Stimulated activated CD8-positive, alpha-beta memory T cell treated with anti-CD3 and anti-CD28 coated beads, Interleukin-15, amount 100 ng/mL, for 48 hours (primary cell): Measurements from ENCODE around the gene OSBPL5.
"Not testable (repeated sequence)": the region's sequence is repeated elsewhere in the genome, so short reads cannot be mapped to it uniquely, and the experiment has no call there.

Source experiments
- DNase-seq, 2 donors: peaks; one replicate each; pipeline ENCODE4 v3.0.0-alpha.2; 2020; ENCODE audit warnings: low read depth in 2 of 2

The OSBPL5 gene

DNA sequence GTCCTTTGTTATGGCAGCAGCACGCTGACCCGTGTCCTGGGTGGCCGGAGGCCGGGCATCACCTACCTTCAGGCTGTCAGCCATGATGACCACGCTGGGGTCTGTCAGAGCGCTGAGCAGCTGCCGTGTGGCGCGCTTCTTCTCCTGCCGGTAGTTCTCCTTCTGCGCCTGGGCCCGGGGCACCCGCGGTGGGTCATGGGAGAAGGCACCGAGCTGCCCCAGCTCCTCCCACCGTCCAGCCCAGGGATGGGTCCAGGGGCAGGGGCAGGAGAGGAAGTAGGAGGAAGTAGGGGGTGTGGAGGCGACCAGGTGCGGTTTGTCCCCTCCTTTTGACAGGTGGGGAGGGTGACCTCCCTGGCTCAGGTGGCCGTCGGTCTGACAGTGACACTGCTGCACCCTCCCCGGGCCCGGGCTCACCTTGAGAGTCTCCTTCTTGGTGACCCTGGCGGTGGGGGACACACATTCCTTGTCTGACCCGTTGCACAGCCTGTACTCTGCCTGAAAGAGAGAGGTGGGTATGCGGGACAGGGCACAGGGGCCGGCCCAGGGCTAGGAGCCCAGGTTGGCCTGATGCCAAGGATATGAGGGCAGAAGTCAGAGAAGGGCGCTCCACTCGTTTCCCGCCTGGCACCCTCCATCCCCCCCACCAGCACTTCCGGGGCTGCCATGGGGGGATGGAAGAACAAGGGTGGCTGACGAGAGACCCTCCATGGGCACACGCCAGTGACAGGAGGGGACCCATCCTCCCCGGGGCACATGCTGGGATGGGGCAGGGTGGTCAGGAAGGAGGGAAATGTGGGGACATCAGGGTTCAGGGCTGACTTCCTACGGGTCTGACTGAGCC, 43.0 kb downstream of the OSBPL5 start:
- no peak for DNase-seq

DNA sequence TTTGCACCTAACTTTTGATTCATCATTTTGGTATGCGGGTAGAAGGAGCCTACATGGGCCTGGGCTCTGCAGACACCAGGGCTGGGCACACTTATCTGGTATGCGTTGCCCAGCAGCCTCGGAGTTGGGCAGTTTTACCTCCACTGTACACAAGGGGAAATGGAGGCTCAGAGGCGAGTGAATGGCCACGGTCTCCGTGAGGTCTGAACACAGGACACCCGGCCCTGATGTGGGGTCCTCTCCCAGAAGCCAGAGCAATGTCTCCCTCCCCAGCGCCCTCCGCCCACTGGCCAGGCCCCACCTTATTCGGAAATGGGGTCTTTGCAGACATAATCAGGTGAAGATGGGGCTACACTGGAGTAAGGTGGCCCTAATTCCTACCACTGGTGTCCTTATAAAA, 43.7 kb downstream of the OSBPL5 start:
- DNase-seq: no peak

DNA sequence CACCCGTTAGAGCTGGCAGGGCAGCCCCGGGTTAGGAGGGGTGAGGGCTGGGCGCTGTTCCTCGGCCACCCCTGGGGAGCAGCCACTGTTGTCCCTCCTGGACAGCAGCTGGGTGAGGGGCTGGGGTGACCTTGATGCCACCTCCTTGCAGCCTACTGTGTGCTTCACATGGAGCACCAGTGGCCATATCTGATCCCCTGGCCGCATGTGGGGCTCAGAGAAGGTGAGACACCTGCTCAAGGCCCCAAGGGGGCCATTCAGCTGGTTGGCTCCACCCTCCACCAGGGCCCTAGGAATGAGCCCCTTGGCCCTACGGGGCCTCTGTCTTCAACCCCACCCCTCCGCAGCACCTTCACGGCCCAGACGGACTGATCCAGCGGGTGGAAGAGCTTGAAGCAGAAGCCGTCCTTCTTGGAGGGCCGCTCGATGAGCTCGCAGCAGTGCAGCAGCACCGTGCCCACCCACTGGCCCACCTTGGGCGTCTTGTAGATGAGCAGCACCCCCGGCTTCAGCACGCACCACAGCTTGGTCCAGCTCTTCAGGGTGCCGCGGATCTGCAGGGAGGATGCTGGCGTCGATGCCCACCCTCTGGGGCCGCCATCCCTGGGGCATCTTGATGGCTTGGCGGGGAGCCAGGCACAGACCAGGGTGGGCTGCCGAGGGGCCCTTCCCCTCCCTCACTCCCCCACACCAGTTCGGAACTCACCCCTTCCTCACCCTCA, 44.9 kb downstream of the OSBPL5 start:
- DNase-seq: no peak

- DNase-seq: no peak
Observed at GRCh38 chr11:3119141-3119821, 45.8 kb downstream of the OSBPL5 start.

DNA sequence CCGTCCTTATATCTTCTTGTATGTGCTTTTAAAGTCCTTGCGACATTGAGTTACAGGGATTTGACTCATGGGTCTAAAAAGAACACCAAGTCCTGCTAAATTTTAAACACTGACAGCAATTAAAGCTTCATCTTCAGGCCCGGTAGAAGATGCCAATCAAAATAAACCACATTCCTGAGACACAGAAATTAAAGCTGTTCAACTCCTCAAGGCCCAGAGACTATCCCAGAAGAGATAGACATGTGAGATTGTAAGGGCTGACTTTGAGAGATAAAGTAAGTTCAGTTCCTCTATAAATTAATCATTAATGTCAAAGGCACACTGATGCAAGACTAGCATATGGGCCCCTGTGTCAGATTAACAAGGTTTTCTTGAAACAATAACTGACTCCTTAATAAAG, 49.8 kb downstream of the OSBPL5 start:
- no peak for DNase-seq

DNA sequence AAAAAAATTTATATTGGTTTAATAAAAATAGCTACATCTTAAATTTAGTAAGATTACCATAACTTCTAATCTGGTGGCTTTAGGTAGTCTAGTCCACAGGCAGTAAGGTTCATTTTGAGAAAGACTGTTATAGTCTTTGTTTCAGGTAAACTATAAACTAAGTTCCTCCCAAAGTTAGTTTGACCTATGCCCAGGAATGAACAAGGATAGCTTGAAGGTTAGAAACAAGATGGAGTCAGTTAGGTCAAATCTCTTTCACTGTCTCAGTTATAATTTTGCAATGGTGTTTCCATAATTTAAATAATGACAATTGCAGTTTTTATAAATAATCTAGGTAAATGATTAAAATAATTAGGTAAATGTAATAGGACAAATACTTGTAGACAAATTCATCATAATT, 51.4 kb downstream of the OSBPL5 start:
- DNase-seq: not testable (repeated sequence)

GRCh38 chr11:3111919-3112690, 53.0 kb downstream of the OSBPL5 start:
- DNase-seq: no peak

- no peak for DNase-seq
Observed at GRCh38 chr11:3111466-3111865, 53.6 kb downstream of the OSBPL5 start.

DNA sequence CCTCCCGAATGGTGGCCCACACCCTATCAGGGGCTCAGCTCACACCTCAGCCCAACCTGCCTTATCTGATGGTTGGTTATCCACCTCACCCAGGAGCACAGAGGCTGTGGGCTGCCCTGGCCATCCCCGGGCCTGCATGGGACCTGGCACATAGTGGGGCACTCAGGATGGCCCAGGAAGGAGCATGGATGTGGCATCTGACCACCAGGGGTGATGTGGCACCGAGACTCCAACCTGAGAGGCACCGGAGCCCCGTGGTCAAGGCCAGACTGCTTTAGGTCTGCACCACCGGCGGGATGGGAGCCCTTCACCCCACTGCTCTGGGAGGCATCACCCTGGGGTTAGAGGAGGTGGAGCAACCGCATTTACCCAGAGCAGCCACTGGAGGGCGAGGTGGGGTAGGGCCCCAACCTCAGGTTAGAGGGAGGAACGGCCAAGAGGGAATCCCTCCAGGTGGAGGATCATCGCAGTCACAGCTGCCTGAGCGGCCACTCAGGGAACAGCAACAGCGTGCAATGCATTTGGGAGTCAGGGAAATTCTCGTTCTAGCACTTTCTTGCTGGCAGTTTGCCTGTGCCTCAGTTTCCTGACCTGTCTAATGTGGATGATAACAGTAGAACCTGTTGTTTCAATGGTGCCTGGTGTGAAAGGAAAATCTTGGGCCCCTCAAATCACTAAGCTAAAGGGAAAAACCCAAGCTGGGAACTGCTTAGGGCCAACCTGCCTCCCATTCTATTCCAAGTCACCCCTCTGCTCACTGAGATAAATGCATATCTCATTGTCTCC, 55.0 kb downstream of the OSBPL5 start:
- DNase-seq: peak; percentile 28 to 29

DNA sequence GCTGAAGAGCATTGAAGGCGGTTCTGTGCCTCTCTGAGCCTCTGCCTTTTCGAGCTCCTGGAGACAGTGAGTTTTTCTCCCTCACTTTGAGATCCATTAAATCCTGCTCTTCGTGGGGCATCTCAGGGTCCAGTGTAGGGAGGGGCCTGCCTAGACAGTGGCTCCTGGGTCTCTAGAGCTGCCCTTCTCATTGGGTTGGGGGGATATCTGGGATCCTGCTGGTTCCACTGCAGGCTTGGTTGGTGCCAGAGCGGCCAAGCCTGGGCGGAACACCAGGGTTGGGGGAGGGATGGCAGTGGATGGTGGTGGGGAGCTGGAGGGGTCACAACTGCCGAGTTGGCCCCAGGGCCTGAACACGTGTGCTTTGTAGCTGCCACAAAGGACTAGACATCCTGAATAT, 55.7 kb downstream of the OSBPL5 start:
- no peak for DNase-seq

- no peak for DNase-seq
Observed at GRCh38 chr11:3108183-3108721, 56.9 kb downstream of the OSBPL5 start.

DNA sequence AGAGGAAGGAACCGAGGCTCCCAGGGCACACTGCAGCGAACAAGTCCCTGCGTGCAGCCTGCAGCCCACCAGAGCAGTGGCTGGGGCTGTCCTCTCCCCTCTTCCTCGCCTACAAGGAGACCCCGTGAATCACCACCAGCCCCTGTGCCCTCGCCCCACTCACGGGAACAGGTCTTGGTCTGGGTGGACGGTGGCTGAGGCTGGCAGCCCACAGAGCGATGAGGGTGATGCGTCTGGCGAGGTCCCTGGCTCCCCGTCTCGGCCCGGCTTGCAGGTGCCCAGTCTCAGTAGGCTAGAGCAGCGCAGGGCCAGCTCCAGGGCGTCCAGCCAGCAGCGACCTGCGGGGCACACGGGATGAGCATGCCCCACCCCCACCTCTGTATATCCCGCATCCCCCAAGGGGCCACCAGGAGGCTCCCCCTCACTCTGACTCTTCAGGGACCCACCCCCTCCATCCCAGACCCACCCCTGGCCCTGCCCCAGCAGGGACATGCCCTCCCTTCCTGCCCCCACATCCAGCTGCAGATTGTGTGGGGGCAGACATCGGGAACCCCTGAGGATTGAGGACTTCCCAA, 57.4 kb downstream of the OSBPL5 start:
- no peak for DNase-seq

DNA sequence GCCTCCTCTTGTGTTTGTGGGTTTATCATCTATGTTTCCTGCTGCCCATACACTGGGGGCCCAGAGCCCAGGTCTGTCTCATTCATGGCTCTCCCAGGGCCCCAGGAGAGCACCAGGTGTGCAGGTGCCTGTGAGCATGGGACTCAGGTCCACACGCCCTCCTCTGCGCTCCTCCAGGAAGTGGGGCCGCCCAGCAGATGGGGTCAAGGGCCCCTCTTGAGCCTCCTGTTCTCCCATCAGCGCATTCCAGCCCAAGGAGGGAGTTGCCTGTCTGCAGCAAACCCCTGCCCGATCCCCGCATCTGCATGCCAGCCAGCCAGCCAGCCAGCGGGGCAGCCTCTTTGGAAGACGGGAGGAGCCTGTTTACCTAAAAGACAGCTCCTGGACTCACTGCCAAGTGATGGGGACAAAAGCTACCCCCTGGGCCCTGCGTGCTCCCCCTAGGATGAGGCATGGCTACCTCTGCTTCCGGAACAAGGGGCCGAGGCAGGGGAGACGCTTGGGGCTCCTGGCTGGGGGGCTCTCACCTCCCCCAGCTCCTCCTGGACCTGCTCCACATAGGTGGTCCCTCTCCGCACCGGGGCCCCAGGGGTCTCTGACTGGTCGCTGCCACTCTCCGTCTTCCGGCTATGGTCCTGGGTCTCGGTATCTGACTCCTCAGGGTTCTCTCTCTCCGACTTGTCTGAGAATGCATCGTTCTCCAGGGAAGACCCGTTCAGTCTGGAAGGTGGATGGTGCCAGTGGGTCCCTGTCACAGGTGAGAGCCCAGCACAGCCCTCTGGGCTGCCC, 58.2 kb downstream of the OSBPL5 start:
- no peak for DNase-seq

GRCh38 chr11:3105791-3106735, 59.0 kb downstream of the OSBPL5 start:
- no peak for DNase-seq

DNA sequence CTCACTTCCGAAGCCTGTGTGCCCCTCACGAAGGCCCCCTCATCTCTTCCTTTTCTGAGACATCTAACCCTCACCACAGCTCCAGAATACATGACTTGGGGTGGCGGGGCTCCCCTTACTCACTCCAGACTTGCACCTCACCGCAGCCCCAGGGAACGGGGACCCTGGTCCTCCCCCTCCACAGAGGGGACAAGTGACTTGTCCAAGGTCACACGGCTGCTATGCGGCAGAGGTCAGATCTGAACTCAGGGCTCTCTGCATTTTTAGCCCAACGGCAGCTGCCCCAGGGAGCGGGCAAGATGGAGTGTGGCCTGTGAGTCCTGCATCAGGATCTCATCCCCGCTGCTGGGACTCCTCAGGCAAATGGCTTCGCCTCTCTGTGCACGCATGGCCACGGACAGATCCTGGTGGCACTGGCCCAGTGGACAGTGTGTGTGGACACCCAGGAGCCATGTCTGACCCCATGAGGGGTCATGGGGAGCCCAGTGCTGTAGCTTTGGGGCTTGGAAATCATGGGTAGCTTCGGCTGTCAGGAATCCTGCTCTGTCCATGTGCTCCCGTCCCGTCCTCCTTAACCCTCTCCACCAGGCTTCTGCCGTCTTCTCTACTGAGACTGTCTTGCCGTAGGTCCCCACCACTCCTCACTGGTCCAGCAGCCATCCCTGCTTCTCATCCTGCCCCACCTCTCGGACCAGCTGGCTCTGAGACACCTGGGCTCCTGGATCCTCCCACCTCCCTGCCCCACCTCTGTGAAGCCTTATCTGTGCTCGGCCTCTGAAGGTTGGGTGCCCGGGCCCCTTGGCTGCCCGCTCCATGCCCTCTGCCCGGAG, 59.9 kb downstream of the OSBPL5 start:
- no peak for DNase-seq

GRCh38 chr11:3104051-3104714, 60.9 kb downstream of the OSBPL5 start:
- no peak for DNase-seq

- no peak for DNase-seq
Observed at GRCh38 chr11:3103076-3103475, 62.0 kb downstream of the OSBPL5 start.
